Activated CD4-positive, alpha-beta T cell treated with anti-CD3 and anti-CD28 coated beads, Interleukin-2, amount 50 U/mL, for 24 hours (primary cell): ENCODE data around the gene SPON1.
"Not testable (repeated sequence)": the region's sequence is repeated elsewhere in the genome, so short reads cannot be mapped to it uniquely, and the experiment has no call there.

Source experiments
- DNase-seq, 2 donors: peaks; one replicate each; pipeline ENCODE4 v3.0.0-alpha.2; 2020; ENCODE audit warnings: low read depth in 1 of 2, low spot score in 1 of 2

Gene SPON1

DNA sequence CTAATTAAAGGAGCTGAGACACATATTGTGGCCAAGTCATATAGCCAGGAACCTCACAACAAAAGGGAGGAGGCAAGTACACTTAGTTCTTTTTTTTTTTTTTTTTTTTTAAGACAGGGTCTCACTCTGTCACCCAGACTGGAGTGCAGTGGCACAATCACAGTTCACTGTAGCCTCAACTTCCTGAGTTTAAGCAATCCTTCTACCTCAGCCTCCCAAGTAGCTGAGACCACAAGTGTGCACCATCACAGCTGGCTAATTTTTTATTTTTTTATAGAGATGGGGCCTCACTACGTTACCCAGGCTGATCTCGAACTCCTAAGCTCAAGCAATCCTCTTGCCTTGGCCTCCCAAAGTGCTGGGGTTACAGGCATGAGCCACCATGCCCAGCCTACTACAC, 73.0 kb downstream of the SPON1 start:
- DNase-seq, result not testable (repeated sequence)

DNA sequence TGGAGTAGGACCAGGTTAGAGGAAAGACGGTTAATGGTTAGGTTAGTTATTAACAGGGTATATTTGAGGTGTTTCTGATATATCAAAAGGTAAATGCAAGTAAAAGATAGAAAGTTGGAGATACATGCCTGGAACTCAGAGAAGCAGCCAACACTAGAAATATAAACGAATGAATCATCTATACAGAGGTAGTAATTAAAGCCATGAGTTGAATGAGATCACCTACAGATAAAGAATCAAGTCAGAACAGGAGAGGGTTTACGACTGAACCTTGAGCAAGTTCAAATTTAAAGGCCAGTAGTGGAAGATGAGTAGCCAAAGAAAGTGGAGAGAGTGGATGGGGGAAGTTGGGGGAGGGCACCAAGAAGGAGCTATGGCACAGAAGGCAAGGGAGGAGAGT, 73.9 kb downstream of the SPON1 start:
- no peak for DNase-seq

DNA sequence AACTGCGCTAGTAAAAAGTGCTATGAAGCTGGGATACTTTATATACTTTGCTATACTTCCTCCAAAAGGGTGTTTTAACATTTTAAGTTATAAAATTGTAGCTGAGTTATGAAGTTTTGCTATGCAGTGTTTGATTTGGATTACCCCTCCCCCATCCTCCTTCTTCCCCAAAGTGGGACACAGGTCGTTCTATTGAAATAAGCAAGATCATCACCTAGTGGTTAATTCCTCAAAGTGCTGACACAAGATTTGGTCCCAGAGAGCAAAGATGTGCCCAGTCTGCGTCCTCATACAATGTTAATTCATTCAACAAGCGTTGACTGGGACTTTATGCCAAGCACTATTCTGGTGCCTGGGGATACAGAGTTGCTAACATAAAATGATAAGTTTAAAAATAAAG, 78.5 kb downstream of the SPON1 start:
- DNase-seq, result no peak

- no peak for DNase-seq
Observed at GRCh38 chr11:14041565-14041964, 79.0 kb downstream of the SPON1 start.

- DNase-seq, result no peak
Observed at GRCh38 chr11:14042686-14043465, 80.4 kb downstream of the SPON1 start.

DNA sequence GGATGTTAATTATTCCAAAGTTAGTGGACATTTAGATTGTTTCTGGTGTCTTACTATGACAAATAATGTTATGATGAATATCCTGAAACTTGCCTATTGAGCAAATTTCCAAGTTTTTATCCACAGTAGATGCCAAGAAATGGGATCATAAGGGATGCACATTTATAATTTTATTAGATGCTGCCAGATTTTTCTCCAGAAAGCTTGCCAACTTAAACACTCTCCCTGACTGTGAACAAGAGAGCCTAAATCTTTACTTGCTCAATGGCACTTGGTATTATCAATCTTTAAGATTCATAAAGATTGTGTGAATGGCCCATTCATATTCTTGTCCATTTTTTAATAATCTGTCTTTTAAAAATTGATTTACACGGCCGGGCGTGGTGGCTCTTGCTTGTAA, 82.4 kb downstream of the SPON1 start:
- no peak for DNase-seq

GRCh38 chr11:14045417-14045816, 82.9 kb downstream of the SPON1 start:
- DNase-seq, result no peak

- no peak for DNase-seq
Observed at GRCh38 chr11:14052198-14052597, 89.7 kb downstream of the SPON1 start.

DNA sequence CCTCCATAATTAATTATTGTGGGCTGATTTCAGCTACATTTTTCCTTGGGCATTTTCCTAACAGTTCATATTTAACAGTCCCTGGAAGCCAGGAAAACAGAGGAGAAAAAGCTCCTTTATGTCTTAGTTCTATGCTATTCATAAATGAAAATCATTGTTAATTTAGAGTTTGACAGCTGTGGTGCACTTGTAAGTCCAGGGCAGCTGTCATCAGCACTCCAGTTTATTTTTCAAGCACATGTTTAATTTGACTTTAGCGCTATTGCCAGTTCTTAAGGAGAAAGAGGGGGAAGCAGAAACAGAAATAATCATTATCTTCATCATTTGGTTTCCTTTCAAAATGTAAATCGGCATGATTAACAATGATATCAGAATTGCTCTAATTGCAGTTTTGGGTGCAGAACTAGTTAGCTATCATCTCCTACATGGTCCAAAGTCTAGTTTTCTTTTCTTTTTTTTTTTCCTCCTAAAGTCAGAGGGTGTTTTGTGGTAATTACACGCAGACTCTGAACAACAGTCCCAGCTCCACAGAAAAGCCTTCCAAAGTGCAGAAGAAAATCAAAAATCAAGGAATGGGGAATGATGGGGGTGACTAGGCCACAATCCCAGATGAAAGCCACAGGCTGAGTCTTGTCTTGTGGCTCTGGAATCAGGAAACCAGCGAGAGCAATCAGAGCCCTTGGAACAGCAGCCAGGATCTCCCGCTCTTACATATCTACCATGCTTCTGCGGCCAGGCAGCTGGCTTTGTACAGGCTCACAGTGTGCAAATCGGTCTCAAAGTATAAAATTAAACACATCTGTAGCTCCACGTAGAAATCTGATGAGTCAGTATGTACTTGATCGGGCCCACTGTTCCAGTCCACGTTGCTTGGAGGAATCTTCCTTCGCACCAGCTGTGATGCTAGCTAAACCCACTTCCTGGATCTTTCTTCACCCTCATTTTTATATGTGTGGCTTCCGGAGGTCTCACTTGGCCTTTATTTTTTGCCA, 91.9 kb downstream of the SPON1 start:
- no peak for DNase-seq

DNA sequence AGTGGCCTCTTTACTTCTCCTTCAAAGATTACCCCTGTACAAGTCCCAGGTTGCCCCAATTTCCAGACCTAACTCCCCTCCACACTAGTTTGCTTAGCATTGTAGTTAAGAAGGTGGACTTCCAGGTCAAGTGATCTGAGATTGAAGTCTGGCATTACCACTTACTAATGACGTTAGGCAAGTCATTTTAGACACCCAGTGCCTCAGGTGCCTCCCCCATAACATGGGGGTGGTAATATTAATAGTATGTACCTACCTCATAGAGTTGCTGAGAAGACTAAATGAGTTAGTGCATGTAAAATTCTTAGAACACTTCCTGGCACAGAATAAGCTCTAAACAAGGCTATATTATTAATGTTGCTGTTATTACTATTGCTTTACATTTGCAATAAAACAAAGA, 93.4 kb downstream of the SPON1 start:
- DNase-seq, result no peak

GRCh38 chr11:14058061-14058460, 95.5 kb downstream of the SPON1 start:
- DNase-seq, result no peak

GRCh38 chr11:14059491-14059890, 97.0 kb downstream of the SPON1 start:
- DNase-seq, result no peak

GRCh38 chr11:14061721-14062120, 99.2 kb downstream of the SPON1 start:
- no peak for DNase-seq

- DNase-seq, result no peak
Observed at GRCh38 chr11:14065141-14065540, 102.6 kb downstream of the SPON1 start.

GRCh38 chr11:14065681-14066080, 103.2 kb downstream of the SPON1 start:
- DNase-seq, result no peak

- no peak for DNase-seq
Observed at GRCh38 chr11:14067686-14068085, 105.2 kb downstream of the SPON1 start.

DNA sequence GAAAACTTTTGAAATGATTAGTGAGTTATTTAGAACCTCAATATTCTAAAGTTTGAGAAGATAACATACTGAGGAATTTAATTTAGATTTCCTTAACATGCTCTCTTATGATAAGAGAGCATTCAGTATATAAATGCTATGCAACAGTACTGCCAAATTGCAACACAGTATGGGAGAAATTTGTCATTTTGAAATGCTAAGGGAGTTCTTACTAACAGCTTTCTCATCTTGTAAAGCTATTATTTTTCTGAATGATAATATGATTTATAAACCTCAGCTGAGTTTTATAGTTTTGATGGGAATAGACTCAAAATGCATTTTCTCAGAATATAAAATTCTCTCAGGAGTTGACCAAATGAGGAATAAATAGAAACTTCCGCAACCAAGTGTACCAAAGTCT, 108.4 kb downstream of the SPON1 start:
- DNase-seq, result no peak

DNA sequence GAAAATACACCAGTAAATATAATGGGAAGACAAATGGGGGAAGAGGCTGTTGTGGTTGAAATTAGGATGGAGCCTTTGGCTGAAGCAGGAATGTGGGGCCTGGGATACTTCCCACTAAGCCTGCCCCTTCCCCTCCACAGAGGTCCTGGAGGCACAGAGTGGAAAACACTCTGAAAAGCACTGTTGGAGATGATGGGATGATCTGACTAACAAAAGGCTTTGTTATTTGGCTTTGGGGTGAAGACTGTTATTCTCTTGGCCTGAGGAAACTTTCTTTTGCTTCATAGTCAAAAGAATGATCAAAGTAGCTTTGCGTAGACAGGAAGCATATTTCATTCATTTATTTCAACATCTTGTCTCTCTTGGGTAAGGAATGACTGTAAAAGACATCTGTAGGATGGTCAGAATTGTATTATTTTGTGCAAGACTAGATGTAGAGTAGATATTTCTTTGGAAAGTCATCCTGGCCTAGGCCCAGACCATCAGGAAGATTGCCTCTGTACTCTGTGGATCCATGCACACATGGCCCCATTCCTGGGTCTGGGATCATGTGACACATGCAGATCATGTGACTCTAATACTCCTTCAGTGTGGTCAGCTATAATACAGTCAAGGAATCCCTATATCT, 111.4 kb downstream of the SPON1 start:
- DNase-seq, result no peak

DNA sequence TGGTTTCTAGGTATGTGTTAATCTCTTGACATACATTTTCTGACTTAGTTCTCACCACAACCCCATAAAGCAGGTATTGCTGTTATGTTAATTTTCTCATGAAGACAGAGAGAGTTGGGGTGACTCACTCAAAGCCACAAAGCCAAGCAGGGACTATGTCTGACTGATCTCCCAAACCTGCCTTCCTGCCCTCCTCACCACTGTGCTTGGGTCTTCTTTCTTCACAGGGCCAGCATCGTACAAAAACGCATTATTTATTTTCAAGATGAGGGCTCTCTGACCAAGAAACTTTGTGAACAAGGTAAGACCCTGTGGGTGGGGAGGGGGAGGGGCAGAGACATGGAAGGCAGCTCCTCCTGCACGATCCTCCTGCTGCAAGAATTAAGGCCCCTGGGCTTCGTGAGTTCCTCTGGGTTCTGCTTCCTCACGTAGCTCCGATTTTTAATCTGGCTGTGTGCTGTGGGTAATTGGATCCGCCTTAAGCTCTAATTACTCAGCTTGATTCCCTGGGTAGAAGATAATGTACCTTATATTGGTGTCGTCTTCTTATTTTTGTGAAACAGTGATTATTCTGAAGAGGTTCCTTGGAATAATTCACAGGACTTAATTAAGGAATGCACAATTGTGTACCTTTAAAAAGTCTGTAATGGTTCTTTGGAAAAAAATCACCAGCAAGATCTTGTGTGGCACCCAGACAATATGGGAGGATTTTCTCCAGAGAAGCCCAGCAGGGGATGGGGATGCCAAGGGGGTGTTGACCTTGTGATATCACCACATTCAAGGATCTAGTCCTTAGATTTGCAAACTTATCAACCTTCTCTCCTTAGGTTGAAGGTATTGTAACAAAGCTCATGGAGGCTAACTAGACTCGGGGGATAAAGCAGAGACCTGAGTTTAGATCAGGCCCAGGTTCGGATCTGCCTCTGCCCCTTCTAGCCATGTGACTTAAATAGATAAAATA, 112.9 kb downstream of the SPON1 start:
- peak; percentile 8 to 57 for DNase-seq

GRCh38 chr11:14079011-14079410, 116.5 kb downstream of the SPON1 start:
- DNase-seq, result peak in 1 of 2 donors; percentile 12

- no peak for DNase-seq
Observed at GRCh38 chr11:14079797-14080196, 117.3 kb downstream of the SPON1 start.
